H4 (cell line): ENCODE results near the gene TCF4. TPM values are rescaled to one million over a fixed set of nuclear protein-coding genes. Genes with fewer than 3 reads are reported as not detected.

ENCODE experiments used
- DNase-seq: peaks from one replicate; pipeline ENCODE4 v3.0.0-alpha.2; 2015; ENCODE audit warnings: low spot score
- total RNA-seq: library from RNA; depleted of rRNA; stranded (reverse); fragments of >200 nt; shearing (Covaris generic); gene quantifications from 2 replicates; pipeline ENCODE4 v1.2.3, GENCODE V29; 2014

The TCF4 gene
- total RNA-seq, 1 experiment from 2014 or later, result 30.7 TPM

DNA sequence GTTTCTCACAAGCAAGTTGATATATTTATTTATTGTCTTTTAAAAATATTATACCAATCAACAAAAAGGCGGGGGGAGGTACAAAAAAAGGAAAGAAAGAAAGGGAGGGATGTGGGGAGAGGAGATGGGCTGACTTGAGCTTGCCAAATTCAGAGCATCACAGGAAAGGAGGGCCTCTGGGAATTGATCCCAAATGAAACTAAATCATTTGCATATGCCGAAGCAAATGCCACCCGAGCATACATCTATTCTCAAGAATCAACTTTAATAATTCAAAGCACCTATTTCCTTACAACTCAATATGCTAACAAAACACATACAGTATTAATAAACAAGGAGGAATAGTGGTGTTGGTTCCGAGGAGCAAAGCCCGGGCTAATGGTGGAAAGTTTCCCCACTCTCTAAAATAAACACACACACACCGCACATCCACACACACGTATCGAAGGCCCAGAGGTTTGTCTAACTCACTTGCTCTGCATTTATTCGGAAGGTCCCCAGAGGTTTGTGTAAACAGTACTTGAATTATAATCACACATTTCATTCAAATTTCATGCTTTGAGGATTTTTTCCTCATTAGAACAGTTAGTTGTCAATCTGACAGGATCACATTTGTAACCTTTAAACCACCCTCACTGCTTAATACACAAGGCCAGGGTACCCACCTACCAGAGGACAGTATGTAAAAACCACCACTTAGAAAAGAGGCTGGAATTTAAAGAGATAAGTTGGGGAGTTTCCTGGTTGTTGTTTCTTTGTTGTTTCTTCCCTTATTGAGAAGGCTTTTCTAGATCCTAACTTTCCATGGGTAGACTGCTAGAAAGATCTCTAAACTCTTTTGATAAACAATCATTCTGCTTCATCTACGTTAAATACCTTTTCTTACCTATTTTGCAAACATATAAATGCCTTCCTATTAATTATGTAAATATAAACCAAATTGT is 264.7 kb downstream of the TCF4 start:
- no peak for DNase-seq

DNA sequence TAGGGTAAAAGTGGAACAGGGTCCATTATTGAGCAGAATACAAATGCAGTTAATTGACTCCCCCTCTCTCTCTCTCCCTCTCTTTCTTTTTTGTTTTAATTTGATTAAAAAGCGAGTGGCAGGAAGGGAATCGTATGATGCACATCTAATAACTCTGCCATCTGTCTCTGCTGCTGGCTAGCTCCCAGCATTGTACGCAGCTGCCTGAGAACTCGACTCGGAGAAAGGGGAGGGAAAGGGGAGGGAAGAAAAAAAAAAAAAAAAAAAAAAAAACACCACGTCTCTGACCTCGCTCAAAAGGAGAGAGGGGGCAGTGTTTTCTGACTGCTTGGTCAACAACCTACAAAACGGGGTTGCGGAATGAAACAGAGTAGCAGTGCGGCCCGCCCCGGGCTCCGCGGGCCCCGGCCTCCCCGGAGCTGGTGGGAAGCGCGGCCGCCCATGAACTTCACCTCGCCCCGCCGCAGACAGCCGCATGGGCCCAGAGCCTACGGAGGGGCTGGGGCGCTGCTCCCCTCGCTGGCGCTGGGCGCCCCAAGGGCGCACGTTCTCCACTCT is 265.7 kb downstream of the TCF4 start:
- peak; percentile 89 for DNase-seq

- DNase-seq, result peak; percentile 86
Observed at GRCh38 chr18:55321265-55322177, 266.5 kb downstream of the TCF4 start.

DNA sequence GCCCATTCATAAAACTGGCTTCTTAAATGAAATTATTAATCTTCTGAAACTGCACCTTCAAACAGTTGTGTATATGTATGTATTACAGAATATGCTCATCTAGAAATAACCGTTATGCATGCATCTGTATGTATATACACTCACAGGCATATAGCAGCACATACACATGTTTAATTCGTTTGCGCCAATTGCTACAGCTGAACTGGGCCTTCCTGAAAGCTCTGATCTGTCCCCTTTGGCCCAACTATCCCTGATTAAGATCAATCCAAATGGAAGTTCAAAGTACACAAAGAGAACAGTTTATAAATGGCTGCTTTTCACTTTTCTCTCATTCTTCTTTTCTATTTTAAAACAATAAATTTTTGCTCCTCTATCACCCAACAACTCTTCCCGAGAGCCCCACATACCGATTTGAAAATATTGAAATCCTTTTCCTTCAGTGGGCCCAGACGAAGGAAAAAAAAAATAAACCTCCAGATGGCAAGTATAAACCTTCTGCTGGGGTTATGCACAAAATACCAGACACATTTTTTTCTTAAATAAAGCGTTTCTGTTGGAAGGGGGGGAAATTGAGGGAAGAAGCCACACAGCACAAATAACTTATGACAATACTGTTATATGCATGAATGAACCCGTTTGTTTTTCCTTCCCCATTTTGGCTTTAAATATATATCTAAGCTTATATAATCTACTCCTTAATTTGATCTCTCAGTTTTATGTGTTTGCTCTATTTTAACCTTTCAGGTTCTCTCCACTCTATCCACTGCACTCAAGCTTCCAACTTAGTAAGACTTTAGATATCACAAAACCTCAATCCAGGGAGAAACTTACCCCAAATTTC is 267.3 kb downstream of the TCF4 start:
- peak; percentile 33 for DNase-seq

DNA sequence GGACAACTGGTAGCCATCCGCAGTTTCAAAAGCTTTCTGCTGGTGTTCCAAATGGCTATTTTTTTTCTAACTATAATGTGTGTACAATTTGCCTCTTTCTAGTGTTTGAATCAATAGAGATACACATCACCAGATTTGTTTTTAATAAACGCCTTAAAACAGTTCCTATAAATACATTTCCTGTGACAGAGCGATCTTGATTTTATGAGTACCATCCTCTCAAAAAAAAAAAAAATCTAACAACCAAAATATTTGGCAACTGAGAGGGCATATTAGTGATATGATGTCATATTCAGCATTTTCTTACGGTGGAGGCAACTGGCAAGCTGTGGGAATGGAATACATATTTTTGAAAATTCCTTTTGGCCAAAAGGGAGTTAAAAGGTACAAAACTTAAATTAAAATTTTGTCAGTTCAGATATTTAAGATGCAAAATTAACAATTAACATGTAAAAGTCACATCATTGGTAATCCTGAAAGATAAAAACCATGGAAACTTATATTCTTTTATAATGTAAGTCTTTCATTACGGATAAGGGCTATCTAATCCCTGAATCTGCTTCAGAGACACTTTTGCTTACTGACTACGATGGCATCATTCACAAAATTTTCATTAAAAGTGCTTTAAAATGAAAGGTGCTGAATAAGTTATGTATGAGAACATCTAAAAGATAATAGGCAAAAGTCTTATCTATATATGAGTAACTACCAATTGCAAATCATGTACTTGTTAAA is 268.4 kb downstream of the TCF4 start:
- DNase-seq, result no peak

DNA sequence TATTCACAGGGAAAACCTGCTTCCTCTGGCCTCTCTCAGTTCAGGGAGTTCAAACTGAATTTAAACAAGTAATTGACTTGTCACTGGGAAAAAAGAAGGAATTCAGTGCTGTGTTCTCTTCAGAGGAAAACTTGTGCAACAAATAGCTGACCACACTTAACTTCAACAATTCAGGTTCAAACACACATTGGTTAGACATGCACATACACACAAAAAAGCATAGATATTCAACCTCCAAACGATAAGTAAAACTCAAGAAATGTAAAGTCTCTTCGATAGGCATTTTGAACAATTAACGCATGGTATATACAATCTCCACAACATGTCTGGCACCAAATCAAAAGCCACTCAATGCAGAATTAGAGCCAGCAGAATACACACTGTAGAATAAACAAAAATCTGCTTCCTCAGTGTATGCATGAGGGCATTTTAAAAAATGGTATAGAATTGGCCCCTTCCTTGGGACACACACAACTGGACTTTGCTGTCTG is 269.0 kb downstream of the TCF4 start:
- DNase-seq, result peak; percentile 57

GRCh38 chr18:55317864-55318263 is 270.1 kb downstream of the TCF4 start:
- DNase-seq, result no peak

DNA sequence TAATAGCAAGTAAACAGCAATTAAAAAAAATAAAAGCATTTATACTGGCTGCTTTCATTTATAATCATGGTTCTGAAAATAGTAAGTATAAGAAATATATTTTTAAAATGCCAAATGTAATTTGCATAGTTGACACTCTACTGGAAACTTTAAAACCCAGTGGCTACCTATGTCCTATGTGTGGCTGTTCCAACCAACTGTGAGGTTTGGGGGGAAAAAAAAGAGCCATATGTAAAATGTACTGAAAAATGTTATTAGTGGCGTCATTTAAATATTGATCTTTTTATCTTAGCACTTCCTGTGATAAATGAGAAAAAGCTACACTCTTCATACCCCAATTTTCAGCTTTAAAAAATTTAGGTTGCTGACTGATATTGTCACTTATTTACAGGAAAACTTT is 270.7 kb downstream of the TCF4 start:
- no peak for DNase-seq

GRCh38 chr18:55316486-55317184 is 271.4 kb downstream of the TCF4 start:
- no peak for DNase-seq

- no peak for DNase-seq
Observed at GRCh38 chr18:55314615-55315237, 273.3 kb downstream of the TCF4 start.

DNA sequence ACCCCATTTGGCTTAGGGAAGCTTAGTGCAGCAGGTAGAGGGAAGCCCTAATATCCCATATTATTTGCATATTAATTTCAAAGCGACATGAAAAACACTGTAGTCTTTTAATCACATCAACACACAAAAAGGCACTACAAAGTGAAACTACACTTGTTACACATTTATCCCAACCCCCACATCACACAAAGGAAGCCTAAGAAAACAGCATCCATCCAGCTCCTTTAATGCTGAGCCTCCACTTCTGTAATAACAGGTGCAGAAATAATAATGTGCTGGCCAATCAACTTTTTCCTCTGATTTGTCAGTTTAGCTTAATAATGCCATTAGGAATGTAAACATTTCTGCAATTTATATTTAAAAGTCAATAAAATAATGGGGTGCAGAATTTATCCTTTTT is 274.0 kb downstream of the TCF4 start:
- no peak for DNase-seq

DNA sequence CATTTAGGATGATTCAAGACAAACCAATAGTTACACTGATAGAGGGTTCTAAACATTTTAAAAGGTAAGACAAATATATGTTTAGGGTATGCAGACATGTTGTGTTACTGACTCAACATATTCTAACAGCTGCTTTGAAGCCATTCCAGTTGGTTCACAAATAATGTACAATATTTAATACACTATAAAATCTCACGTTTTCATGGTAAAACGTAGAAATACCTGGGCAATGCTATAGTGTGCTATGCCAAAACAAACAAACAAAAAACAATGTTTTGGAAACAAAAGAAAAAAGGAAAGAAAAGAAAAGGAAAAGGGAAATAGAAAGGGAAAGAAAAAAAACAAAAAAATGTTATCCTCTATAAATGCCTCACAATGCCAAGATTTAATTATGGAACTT is 277.1 kb downstream of the TCF4 start:
- no peak for DNase-seq

DNA sequence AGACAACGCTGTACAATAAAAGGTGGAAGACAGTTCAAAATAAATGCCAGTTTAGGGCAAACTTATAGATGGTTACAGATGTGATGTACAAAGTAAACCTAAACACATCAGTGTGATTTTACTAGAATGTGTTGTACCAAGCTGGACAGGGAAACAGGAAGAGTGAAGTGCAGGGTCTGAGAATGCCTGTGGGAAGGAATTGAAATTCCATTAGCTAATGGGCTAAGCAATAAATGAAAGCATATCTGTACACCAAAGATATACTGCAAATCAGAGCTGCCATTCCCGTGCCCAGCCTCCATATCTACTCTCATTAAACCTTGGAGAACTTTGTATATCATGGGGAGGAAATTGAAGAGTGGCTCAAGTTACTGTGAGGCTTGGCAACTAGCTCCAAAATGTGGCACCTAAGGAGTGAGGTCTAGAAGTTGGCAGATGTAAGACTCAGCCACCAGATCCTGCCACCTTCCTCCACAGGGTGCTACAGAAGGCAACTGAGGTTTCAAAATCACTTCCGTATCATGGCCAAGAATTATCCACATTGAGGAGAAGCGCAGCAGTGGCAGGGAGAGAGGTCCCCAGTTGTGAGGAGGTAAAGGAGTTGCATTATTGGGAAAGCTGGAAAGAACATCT is 277.8 kb downstream of the TCF4 start:
- DNase-seq, result no peak

- no peak for DNase-seq
Observed at GRCh38 chr18:55309249-55309648, 278.7 kb downstream of the TCF4 start.

GRCh38 chr18:55307505-55307904 is 280.5 kb downstream of the TCF4 start:
- DNase-seq, result no peak

GRCh38 chr18:55306359-55307024 is 281.5 kb downstream of the TCF4 start:
- DNase-seq, result no peak

- no peak for DNase-seq
Observed at GRCh38 chr18:55302167-55302833, 285.7 kb downstream of the TCF4 start.

DNA sequence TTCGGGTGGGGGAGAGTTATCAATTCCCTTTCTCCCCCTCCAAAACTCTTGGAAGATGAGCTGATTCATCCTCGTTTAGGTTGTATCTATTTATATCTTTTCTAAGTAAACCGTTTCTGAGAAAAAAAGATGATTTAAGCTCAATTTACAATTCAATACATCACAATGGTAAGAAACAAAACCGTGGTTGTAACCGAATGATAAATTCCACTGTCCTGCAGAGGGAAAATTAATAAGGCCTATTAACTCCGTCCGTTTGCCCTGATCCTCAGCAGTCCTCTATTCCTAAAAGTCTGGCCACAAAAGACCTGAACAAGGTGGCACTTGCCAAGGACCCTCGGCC is 286.2 kb downstream of the TCF4 start:
- no peak for DNase-seq
